Mesenchymal stem cell (in vitro differentiated cells and primary cell): ENCODE data around the gene TRIO.

Source experiments
- DNase-seq: peaks from one replicate; pipeline ENCODE4 v3.0.0-alpha.2; 2013
- H2AFZ ChIP-seq: one replicate; pipeline ENCODE4 v1.6.1; 2013; ENCODE audit warnings: low read depth, mild to moderate bottlenecking, control low read depth, inconsistent platforms, low read length, moderate library complexity
- H2AK5ac ChIP-seq: 2 replicates; pipeline ENCODE4 v1.6.1; 2013; ENCODE audit warnings: low read length, moderate library complexity, mild to moderate bottlenecking, inconsistent platforms; ENCODE audit not compliant: severe bottlenecking
- H2BK120ac ChIP-seq: one replicate; pipeline ENCODE4 v1.6.1; 2013; ENCODE audit warnings: low read depth, mild to moderate bottlenecking, inconsistent platforms, low read length, moderate library complexity
- H2BK12ac ChIP-seq, 2 experiments: one replicate each; pipeline ENCODE4 v1.6.1; 2013; ENCODE audit warnings: inconsistent platforms in 2 of 2, low read length in 2 of 2, mild to moderate bottlenecking in 2 of 2, moderate library complexity in 2 of 2, control low read depth in 1 of 2
- H2BK15ac ChIP-seq: one replicate; pipeline ENCODE4 v1.6.1; 2013; ENCODE audit warnings: mild to moderate bottlenecking, low read depth, inconsistent platforms; ENCODE audit not compliant: poor library complexity, severe bottlenecking
- H2BK5ac ChIP-seq: 2 replicates; pipeline ENCODE4 v1.6.1; 2013; ENCODE audit warnings: low read depth, mild to moderate bottlenecking, low read length, control low read depth, inconsistent platforms; ENCODE audit not compliant: poor library complexity, severe bottlenecking
- H3K14ac ChIP-seq, 2 experiments: one replicate each; pipeline ENCODE4 v1.6.1; 2013; ENCODE audit warnings: inconsistent platforms in 2 of 2, low read length in 2 of 2, control low read depth in 1 of 2, mild to moderate bottlenecking in 1 of 2, moderate library complexity in 1 of 2
- H3K18ac ChIP-seq, 2 experiments: one replicate each; pipeline ENCODE4 v1.6.1; 2013; ENCODE audit warnings: inconsistent platforms in 2 of 2, low read length in 2 of 2, control low read depth in 1 of 2, low read depth in 1 of 2, mild to moderate bottlenecking in 1 of 2
- H3K23ac ChIP-seq, 2 experiments: one replicate each; pipeline ENCODE4 v1.6.1; 2013; ENCODE audit warnings: inconsistent platforms in 2 of 2, low read length in 2 of 2, mild to moderate bottlenecking in 2 of 2, moderate library complexity in 2 of 2, control low read depth in 1 of 2
- H3K27ac ChIP-seq: 2 replicates; pipeline ENCODE4 v1.5.1; 2013; ENCODE audit warnings: mild to moderate bottlenecking, moderate library complexity, low read length, control low read depth, inconsistent platforms; ENCODE audit not compliant: poor library complexity, severe bottlenecking
- H3K27me3 ChIP-seq, 2 experiments: 2 replicates each; pipeline versions ENCODE4 v1.6.1 to v1.7.0; 2013; ENCODE audit warnings: low read length in 2 of 2, mild to moderate bottlenecking in 2 of 2, moderate library complexity in 2 of 2, control low read depth in 1 of 2, inconsistent platforms in 1 of 2; ENCODE audit not compliant: control insufficient read depth in 1 of 2, insufficient read depth in 1 of 2
- H3K36me3 ChIP-seq, 2 experiments: 2 replicates each; pipeline versions ENCODE4 v1.6.1 to v1.7.0; 2013; ENCODE audit warnings: low read length in 2 of 2, control low read depth in 1 of 2, inconsistent platforms in 1 of 2, low read depth in 1 of 2, mild to moderate bottlenecking in 1 of 2; ENCODE audit not compliant: insufficient read depth in 2 of 2, control insufficient read depth in 1 of 2
- H3K4ac ChIP-seq, 2 experiments: one replicate each; pipeline ENCODE4 v1.6.1; 2013; ENCODE audit warnings: inconsistent platforms in 2 of 2, low read length in 2 of 2, mild to moderate bottlenecking in 2 of 2, moderate library complexity in 2 of 2, control low read depth in 1 of 2, low read depth in 1 of 2
- H3K4me1 ChIP-seq: 2 replicates; pipeline ENCODE4 v1.6.1; 2013; ENCODE audit warnings: low read depth, low read length, control low read depth; ENCODE audit not compliant: control insufficient read depth, insufficient read depth
- H3K4me2 ChIP-seq: 2 replicates; pipeline ENCODE4 v1.6.1; 2013; ENCODE audit warnings: low read length, mild to moderate bottlenecking, inconsistent platforms; ENCODE audit not compliant: poor library complexity, severe bottlenecking
- H3K4me3 ChIP-seq, 2 experiments: 2 replicates each; pipeline versions ENCODE4 v1.5.1 to v1.7.0; 2013; ENCODE audit warnings: low read length in 2 of 2, mild to moderate bottlenecking in 2 of 2, control low read depth in 1 of 2, low read depth in 1 of 2; ENCODE audit not compliant: insufficient read depth in 1 of 2
- H3K79me1 ChIP-seq: replicated peaks from 2 replicates; pipeline ENCODE4 v1.6.1; 2013; ENCODE audit warnings: mild to moderate bottlenecking, control low read depth, low read length, inconsistent platforms; ENCODE audit not compliant: poor library complexity, severe bottlenecking
- H3K9ac ChIP-seq: 2 replicates; pipeline ENCODE4 v1.7.0; 2013; ENCODE audit warnings: mild to moderate bottlenecking, low read length, moderate library complexity
- H3K9me3 ChIP-seq: 2 replicates; pipeline ENCODE4 v1.7.0; 2013; ENCODE audit warnings: mild to moderate bottlenecking, low read length; ENCODE audit not compliant: control insufficient read depth
- H4K8ac ChIP-seq: one replicate; pipeline ENCODE4 v1.6.1; 2013; ENCODE audit warnings: inconsistent platforms, mild to moderate bottlenecking, low read length, moderate library complexity
- H4K91ac ChIP-seq: one replicate; pipeline ENCODE4 v1.6.1; 2013; ENCODE audit warnings: mild to moderate bottlenecking, low read length, inconsistent platforms
- WGBS: methylation state at CpG from one replicate; pipeline ENCODE4 v1.1.7; 2013; ENCODE audit warnings: mixed read lengths; 5-methylcytosine and 5-hydroxymethylcytosine counted together

Gene TRIO

DNA sequence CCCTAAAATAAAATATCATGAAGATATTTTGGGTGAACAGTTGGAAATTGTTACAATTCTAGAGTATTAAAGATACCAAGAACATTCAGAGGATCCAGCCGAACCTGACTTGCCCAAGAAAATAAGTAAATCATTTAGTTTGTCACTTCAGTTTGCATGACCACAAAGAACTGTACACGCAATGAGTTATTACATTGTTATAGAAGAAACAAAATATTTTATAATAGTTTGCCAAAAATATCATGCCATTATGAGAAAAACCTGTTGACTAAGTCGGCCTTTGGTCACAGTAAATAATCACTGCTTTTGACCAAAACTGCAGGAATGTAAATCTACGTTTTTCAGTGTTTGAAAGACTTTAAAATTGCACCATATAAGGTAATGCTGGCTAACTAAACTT lies 27.9 kb downstream of the TRIO start:
- Histone ChIP-seq H3K79me1 (no peaks in the 10 kb centered on the region), H3K14ac (no peak overlapping the region), H3K27ac (no peak overlapping the region), H3K4me1 (peaks cover 26% of the 10 kb centered on the region), H3K18ac (no peak overlapping the region), H3K4me3 (peak overlapping the region in 1 of 2 experiments; percentile 6), H2BK12ac (no peak overlapping the region), H2AFZ (no peak overlapping the region), H3K9ac (no peak overlapping the region), H3K4me2 (no peak overlapping the region), H4K8ac (no peak overlapping the region), H4K91ac (no peak overlapping the region), H3K27me3 (no peaks in the 10 kb centered on the region), H3K23ac (no peak overlapping the region), H2BK120ac (no peak overlapping the region), H2BK5ac (no peak overlapping the region), H2AK5ac (no peak overlapping the region), H3K9me3 (no peaks in the 10 kb centered on the region), H3K36me3 (no peaks in the 10 kb centered on the region), H2BK15ac (no peak overlapping the region), H3K4ac (no peak overlapping the region)
- DNase-seq = no peak
- WGBS = 33% methylated on average over 1 of the region's 4 CpGs

- Histone ChIP-seq H4K91ac (no peak overlapping the region), H4K8ac (no peak overlapping the region), H2AK5ac (no peak overlapping the region), H3K27ac (no peak overlapping the region), H2BK15ac (no peak overlapping the region), H3K4me2 (no peak overlapping the region), H3K9me3 (no peaks in the 10 kb centered on the region), H3K23ac (no peak overlapping the region), H2AFZ (no peak overlapping the region), H2BK12ac (no peak overlapping the region), H3K36me3 (peaks cover 0 to 3% of the 10 kb centered on the region in 2 experiments), H3K18ac (no peak overlapping the region), H3K27me3 (no peaks in the 10 kb centered on the region), H3K4me1 (peaks cover 25% of the 10 kb centered on the region), H2BK5ac (no peak overlapping the region), H3K14ac (no peak overlapping the region), H3K4ac (no peak overlapping the region), H3K79me1 (no peaks in the 10 kb centered on the region), H3K9ac (no peak overlapping the region), H3K4me3 (peak overlapping the region in 1 of 2 experiments; percentile 6), H2BK120ac (no peak overlapping the region)
- peak; percentile 81 for DNase-seq
- 24% methylated on average over 3 of the region's 3 CpGs for WGBS
Observed at GRCh38 chr5:14171621-14172020, 28.5 kb downstream of the TRIO start.

- H2BK5ac ChIP-seq = no peak overlapping the region
- H3K14ac ChIP-seq = peak overlapping the region in 1 of 2 experiments; percentile 41
- H3K27me3 ChIP-seq = no peaks in the 10 kb centered on the region
- H4K91ac ChIP-seq = no peak overlapping the region
- peak overlapping the region in 1 of 2 experiments; percentile 37 for H2BK12ac ChIP-seq
- H3K4me3 ChIP-seq = no peak overlapping the region
- DNase-seq = no peak
- H3K18ac ChIP-seq = peak overlapping the region; percentile 45 to 69
- WGBS = 86% methylated on average over 5 of the region's 5 CpGs
- peaks cover 0 to 3% of the 10 kb centered on the region in 2 experiments for H3K36me3 ChIP-seq
- peaks cover 23% of the 10 kb centered on the region for H3K4me1 ChIP-seq
- no peak overlapping the region for H3K4me2 ChIP-seq
- peak overlapping the region in 1 of 2 experiments; percentile 23 for H3K23ac ChIP-seq
- H2AK5ac ChIP-seq = peak overlapping the region; percentile 86
- peak overlapping the region; percentile 26 for H2BK15ac ChIP-seq
- H3K4ac ChIP-seq = peak overlapping the region; percentile 57 to 89
- no peak overlapping the region for H2BK120ac ChIP-seq
- no peak overlapping the region for H3K9ac ChIP-seq
- H3K27ac ChIP-seq = peak overlapping the region; percentile 61
- H3K79me1 ChIP-seq = no peaks in the 10 kb centered on the region
- H3K9me3 ChIP-seq = no peaks in the 10 kb centered on the region
- no peak overlapping the region for H4K8ac ChIP-seq
- no peak overlapping the region for H2AFZ ChIP-seq
Observed at GRCh38 chr5:14172149-14172795, 29.1 kb downstream of the TRIO start.

- no peak overlapping the region for H4K8ac ChIP-seq
- peak overlapping the region in 1 of 2 experiments; percentile 69 for H2BK12ac ChIP-seq
- H3K27me3 ChIP-seq = no peaks in the 10 kb centered on the region
- H4K91ac ChIP-seq = no peak overlapping the region
- H3K18ac ChIP-seq = peak overlapping the region; percentile 68 to 84
- WGBS = 41% methylated on average over 12 of the region's 15 CpGs
- H2AFZ ChIP-seq = no peak overlapping the region
- no peak overlapping the region for H3K23ac ChIP-seq
- H3K14ac ChIP-seq = no peak overlapping the region
- H2BK15ac ChIP-seq = no peak overlapping the region
- no peak overlapping the region for H2BK5ac ChIP-seq
- peak overlapping the region in 1 of 2 experiments; percentile 68 for H3K4ac ChIP-seq
- H3K27ac ChIP-seq = peak overlapping the region; percentile 86
- no peaks in the 10 kb centered on the region for H3K9me3 ChIP-seq
- peaks cover 24% of the 10 kb centered on the region for H3K4me1 ChIP-seq
- peak; percentile 93 for DNase-seq
- H3K9ac ChIP-seq = no peak overlapping the region
- H3K4me2 ChIP-seq = peak overlapping the region; percentile 19
- H3K36me3 ChIP-seq = peaks cover 0 to 3% of the 10 kb centered on the region in 2 experiments
- H2AK5ac ChIP-seq = no peak overlapping the region
- H3K4me3 ChIP-seq = no peak overlapping the region
- peak overlapping the region; percentile 91 for H2BK120ac ChIP-seq
- no peaks in the 10 kb centered on the region for H3K79me1 ChIP-seq
Observed at GRCh38 chr5:14173377-14174229, 30.5 kb downstream of the TRIO start.
